IPS-18c (cell line): ENCODE data around the gene RAB7B.

Experiments
- H3K4me3 ChIP-seq: 2 replicates; pipeline ENCODE4 v1.7.0; 2013; ENCODE audit warnings: low read depth, mild to moderate bottlenecking, low read length, moderate library complexity; ENCODE audit not compliant: insufficient read depth
- H3K9me3 ChIP-seq: one replicate; pipeline ENCODE4 v1.6.1; 2013; ENCODE audit warnings: mild to moderate bottlenecking, low read length, moderate library complexity; ENCODE audit not compliant: control insufficient read depth, insufficient read depth

Gene RAB7B

GRCh38 chr1:206030191-206030590 lies 27.0 kb upstream of the RAB7B start:
- H3K9me3 ChIP-seq = no peaks in the 10 kb centered on the region
- no peak overlapping the region for H3K4me3 ChIP-seq

GRCh38 chr1:206029484-206029883 lies 26.3 kb upstream of the RAB7B start:
- no peaks in the 10 kb centered on the region for H3K9me3 ChIP-seq
- no peak overlapping the region for H3K4me3 ChIP-seq

GRCh38 chr1:206025283-206025820 lies 22.2 kb upstream of the RAB7B start:
- Histone ChIP-seq H3K9me3 (no peaks in the 10 kb centered on the region), H3K4me3 (no peak overlapping the region)

- Histone ChIP-seq H3K4me3 (no peak within 1 kb of the TSS), H3K9me3 (no peaks in the 10 kb centered on the region)
Measured at GRCh38 chr1:206023695-206024094, 20.5 kb upstream of the RAB7B start, which contains the start of gene CTSE. Gene CTSE, minus strand, starts transcription at chr1:206023895. Its CDS starts 104 bp downstream, at chr1:206023791.

DNA sequence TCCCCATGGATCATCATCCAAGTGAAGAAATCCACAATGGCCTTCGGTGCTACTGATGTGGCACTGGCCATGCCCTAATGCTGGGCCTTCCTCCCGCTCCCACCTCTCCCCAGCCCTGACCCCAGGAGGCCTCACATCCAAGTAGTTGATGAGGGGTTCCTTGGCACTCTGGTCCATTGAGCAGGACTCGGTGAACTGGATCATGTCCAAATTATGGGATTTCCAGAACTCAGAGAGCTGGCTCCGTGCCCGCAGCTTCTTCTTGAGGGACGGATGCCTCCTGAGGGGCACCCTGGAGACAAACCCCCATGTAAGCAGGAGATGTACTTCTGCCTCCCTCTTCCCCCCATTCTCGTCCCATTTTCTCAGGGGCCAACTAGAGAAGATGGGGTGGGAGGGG lies 19.6 kb upstream of the RAB7B start:
- no peaks in the 10 kb centered on the region for H3K9me3 ChIP-seq
- H3K4me3 ChIP-seq = no peak overlapping the region

GRCh38 chr1:206021626-206022365 lies 18.6 kb upstream of the RAB7B start:
- H3K4me3 ChIP-seq = no peak overlapping the region

GRCh38 chr1:206021008-206021625 lies 17.9 kb upstream of the RAB7B start:
- no peaks in the 10 kb centered on the region for H3K9me3 ChIP-seq
- no peak overlapping the region for H3K4me3 ChIP-seq

More at GRCh38 chr1:206021626-206022365, 18.6 kb upstream of the RAB7B start:
- no peaks in the 10 kb centered on the region for H3K9me3 ChIP-seq

DNA sequence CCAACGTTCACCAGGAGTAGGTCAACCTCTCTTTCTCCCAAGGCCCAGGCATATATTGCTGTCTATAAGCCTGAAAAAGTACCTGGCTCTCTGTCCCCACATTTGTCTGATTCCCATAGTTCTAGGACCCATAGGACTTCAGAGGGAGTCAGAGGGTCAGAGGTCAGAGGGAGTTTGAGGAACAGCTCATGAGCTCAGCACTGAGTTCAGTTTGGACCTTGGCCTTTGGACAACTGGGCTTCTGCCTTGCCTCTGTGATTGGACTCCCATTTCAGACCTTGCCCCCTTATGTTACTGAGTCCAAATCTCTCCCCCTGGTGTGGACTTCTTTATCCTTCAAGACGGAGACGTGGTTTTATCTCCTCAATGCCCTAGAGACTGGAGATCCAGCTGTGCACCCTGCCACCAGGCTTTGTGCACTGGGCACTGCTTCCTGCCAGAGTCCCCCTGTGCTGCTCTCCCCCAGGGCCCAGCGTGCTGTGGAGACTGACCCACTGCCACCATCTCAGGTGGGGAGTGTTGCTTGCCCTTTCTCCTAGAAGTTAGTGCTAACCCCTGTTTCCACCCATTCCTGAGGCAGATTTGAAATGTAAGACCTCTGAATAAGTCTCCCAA lies 17.3 kb upstream of the RAB7B start:
- H3K4me3 ChIP-seq = no peak overlapping the region

GRCh38 chr1:206015071-206015470 lies 11.9 kb upstream of the RAB7B start:
- H3K4me3 ChIP-seq = no peak overlapping the region
- no peaks in the 10 kb centered on the region for H3K9me3 ChIP-seq

More for the DNA sequence above, 17.3 kb upstream of the RAB7B start:
- H3K9me3 ChIP-seq = no peaks in the 10 kb centered on the region

DNA sequence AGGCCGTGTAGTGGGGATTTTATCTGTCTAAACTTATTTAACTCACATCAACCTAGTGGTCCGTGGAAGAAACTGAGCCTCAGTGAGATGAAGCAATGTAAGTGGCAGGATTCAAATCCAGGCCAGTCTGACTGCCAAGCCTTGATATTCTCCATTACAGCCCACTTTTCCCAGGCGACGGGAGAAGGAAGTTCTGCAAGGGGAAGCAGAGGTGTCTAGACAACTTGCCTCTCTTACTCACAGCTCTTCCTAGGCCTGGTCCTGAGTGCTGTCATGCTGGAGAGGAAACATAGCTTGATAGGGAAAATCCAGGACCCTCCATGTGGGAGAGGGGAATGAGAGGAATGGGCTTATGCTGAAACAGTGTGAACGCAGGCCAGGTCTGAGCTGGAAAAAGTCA lies 11.4 kb upstream of the RAB7B start:
- H3K4me3 ChIP-seq = no peak overlapping the region

GRCh38 chr1:206013026-206013795 lies 10.0 kb upstream of the RAB7B start:
- no peaks in the 10 kb centered on the region for H3K9me3 ChIP-seq
- H3K4me3 ChIP-seq = no peak overlapping the region

More for the DNA sequence above, 11.4 kb upstream of the RAB7B start:
- H3K9me3 ChIP-seq = no peaks in the 10 kb centered on the region

DNA sequence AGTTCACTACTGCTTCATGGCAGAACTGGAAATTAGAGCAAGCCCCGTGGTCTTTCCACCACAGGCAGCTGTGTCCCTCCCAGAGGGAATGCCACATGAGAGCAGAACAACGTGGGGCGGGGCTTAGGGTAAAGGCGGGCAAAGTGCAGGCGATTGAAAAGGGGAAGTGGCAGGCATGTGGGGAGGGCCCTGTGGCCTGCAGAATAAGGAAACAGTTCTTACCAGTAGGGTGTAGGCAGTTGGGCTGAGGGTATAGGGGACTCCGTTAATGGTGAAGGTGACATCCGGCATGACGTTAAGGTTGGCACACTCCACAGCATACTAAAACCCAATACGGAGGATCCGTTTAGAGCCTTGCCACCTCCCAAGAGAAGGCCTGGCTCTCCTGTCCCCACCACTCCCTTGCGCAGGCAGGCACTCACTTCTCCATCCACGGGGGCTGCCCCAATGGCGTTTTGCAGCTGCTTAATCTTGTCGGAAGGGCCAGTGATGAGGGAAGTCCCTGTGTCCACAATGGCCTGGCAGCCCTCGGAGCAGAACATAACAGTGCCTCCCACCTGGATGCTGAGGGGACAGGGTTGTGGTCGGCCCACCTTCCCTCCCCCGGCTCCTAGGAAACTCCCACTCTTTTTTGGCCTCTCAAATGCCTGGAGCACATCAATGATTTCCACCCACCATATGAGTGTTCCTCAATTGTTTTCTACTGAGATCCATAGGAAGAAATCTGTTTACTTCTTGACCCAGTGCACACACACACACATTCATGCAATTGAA lies 9.1 kb upstream of the RAB7B start:
- H3K9me3 ChIP-seq = no peaks in the 10 kb centered on the region
- H3K4me3 ChIP-seq = no peak overlapping the region

DNA sequence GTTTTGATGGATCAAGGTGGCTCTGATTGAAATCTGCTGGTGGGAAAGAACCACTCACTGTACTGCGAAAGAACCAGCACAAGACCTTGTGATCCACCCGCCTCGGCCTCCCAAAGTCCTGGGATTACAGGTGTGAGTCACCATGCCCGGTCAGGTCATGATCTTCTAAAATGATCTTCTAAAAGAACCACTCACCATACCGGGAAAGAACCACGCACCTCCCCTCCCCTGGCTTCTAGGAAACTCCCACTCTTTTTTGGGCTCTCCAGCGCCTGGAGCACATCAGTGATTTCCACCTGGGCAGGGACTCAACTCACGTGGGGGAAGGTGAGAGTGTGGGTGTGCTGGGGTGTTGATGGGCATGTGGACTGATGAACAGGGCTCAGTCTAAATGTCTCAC lies 7.9 kb upstream of the RAB7B start:
- H3K4me3 ChIP-seq = no peak overlapping the region
- H3K9me3 ChIP-seq = no peaks in the 10 kb centered on the region

GRCh38 chr1:206010060-206010459 lies 6.9 kb upstream of the RAB7B start:
- Histone ChIP-seq H3K9me3 (no peaks in the 10 kb centered on the region), H3K4me3 (no peak overlapping the region)

DNA sequence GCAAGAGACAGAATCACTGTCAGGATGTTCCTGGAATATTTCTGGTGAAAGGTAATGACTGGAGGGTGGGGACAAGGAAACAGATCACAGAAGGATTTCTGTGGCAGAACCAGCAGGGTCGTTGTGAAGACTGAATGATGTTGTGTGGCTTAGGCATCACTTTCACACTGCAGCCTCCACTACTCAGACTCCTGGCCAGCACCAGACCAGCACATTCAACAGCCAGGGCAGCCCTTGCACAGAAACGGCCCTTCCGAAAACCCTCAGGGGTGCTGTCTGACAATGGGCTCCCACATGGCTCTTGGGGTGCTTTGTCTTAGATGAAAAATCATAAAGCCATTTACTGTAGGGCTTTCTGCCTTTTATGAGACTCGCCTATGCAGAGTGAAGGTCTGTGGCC lies 3.8 kb upstream of the RAB7B start:
- no peak overlapping the region for H3K4me3 ChIP-seq
- no peaks in the 10 kb centered on the region for H3K9me3 ChIP-seq

DNA sequence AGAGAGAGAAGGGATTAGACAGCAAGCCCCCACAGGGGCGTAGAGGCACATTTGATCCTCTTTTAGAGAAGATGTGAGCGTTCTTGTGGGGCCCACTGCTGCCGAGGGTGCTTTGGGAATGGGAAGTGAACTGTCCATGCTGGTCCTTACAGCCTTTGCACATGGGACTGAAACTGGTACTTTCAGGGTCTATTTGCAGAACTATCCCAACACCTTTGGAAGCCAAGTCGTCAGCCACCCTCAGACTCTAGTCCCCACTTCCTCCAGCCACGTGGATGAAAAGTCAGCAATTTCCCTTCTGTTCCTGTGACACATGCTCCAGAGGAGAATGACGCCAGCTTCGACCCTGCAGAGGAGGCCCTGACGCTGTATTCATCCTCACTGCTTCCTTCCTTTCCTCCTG lies 2.6 kb upstream of the RAB7B start:
- Histone ChIP-seq H3K4me3 (no peak overlapping the region), H3K9me3 (no peaks in the 10 kb centered on the region)

GRCh38 chr1:206005234-206005633 lies 2.0 kb upstream of the RAB7B start:
- Histone ChIP-seq H3K9me3 (no peaks in the 10 kb centered on the region), H3K4me3 (no peak overlapping the region)
